Upper lobe of left lung (tissue), 6 donors: ENCODE data around the gene CATSPERE. TPM values are rescaled to one million over a fixed set of nuclear protein-coding genes. Genes with fewer than 3 reads are reported as not detected.
"Not testable (repeated sequence)": the region's sequence is repeated elsewhere in the genome, so short reads cannot be mapped to it uniquely, and the experiment has no call there.

ENCODE experiments used
- ATAC-seq, 2 donors: fragments of 200-7000 bp; cut with Tn5 transposase; one replicate each; pipeline ENCODE4 v1.9.1; 2022; ENCODE audit warnings: mild to moderate bottlenecking in 2 of 2, moderate library complexity in 2 of 2; ENCODE audit not compliant: low FRiP score in 2 of 2
- DNase-seq, 2 donors: peaks; one replicate each; pipeline ENCODE4 v3.0.0-alpha.2; 2019 to 2020
- H3K27ac ChIP-seq, 4 donors: fragments of 200-600 bp; sonication (generic); one replicate each; pipeline ENCODE4 v1.5.1; 2016 to 2019
- H3K27me3 ChIP-seq, 4 donors: fragments of 200-600 bp; sonication (generic); one replicate each; pipeline ENCODE4 v1.5.1; 2017 to 2019
- H3K36me3 ChIP-seq, 4 donors: fragments of 200-600 bp; sonication (generic); one replicate each; pipeline ENCODE4 v1.5.1; 2016 to 2019
- H3K4me1 ChIP-seq, 4 donors: fragments of 200-600 bp; sonication (generic); one replicate each; pipeline ENCODE4 v1.5.1; 2018 to 2019
- H3K4me3 ChIP-seq, 4 donors: fragments of 200-600 bp; sonication (generic); one replicate each; pipeline ENCODE4 v1.5.1; 2017 to 2019; ENCODE audit warnings: mild to moderate bottlenecking in 2 of 4, moderate library complexity in 1 of 4
- H3K9me3 ChIP-seq, 4 donors: fragments of 200-600 bp; sonication (generic); one replicate each; pipeline ENCODE4 v1.5.1; 2018 to 2019
- CTCF ChIP-seq, 6 experiments: fragments of 450-650 bp in 4 of 6; fragments of 200-600 bp in 2 of 6; sonication (generic) in 2 of 6; IDR thresholded peaks; one replicate each; pipeline ENCODE4 v1.5.1; 2016 to 2019; ENCODE audit warnings: antibody characterized with exemption in 6 of 6
- EP300 ChIP-seq, 4 donors: sonication (generic); formaldehyde crosslinking; IDR thresholded peaks; one replicate each; pipeline ENCODE4 v1.5.1; 2017; ENCODE audit warnings: antibody characterized with exemption in 4 of 4, control low read depth in 2 of 4
- POLR2A ChIP-seq, 4 donors: fragments of 450-650 bp; IDR thresholded peaks; one replicate each; pipeline ENCODE4 v1.5.1; 2016 to 2017; ENCODE audit warnings: antibody characterized with exemption in 4 of 4, mild to moderate bottlenecking in 2 of 4
- POLR2AphosphoS5 ChIP-seq, 2 donors: sonication (generic); formaldehyde crosslinking; IDR thresholded peaks; one replicate each; pipeline ENCODE4 v1.5.1; 2017; ENCODE audit warnings: antibody characterized with exemption in 2 of 2
- WGBS, 2 donors: methylation state at CpG; one replicate each; pipeline ENCODE4 v1.1.5; 2017 to 2018; 5-methylcytosine and 5-hydroxymethylcytosine counted together
- total RNA-seq, 6 donors: library from RNA; depleted of rRNA in 4 of 6; stranded (reverse); fragments of >200 nt in 4 of 6; gene quantifications; one replicate each; pipeline versions ENCODE4 v1.1.0 to v1.2.1, GENCODE V29; 2016 to 2021
- donor health status: DM: no; HTN: no; CAD: no; lungs with moderate emphysema.
- donor health status: DM: no; HTN: yes; CAD: no; lungs with severe emphysema.

Gene CATSPERE
- total RNA-seq, 6 donors from 2014 or later: 0.91 to 2.4 (median 1.4) TPM; not detected in 1

DNA sequence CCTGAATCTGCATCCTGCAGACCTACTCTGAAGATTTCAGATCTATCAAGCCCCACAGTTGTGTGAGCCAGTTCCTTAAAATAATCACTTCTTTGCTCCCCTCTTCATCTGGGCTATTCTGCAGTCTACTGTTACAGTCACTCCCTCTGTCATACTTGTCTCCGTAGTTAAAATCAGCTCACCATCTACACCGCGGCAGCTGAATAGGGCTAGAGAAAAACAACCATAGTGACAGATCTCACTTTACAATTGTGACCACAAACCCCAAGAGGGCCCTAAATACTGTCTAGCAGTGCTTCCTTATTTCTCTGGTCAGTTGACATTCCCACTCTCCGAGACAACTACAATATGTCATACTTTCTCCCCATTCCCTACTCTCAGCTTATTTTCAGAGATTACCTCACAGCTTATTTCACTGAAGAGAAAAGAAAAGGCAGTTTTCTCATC lies 204.7 kb downstream of the CATSPERE start:
- Histone ChIP-seq H3K9me3 (no peaks in the 10 kb centered on the region), H3K27ac (peak overlapping the region in 1 of 4 donors; percentile 19), H3K27me3 (no peaks in the 10 kb centered on the region), H3K4me3 (no peak overlapping the region), H3K4me1 (peaks cover 17 to 41% (median 24%) of the 10 kb centered on the region in 4 donors), H3K36me3 (no peaks in the 10 kb centered on the region)
- TF ChIP-seq POLR2A (IDR thresholded peaks at IDR 0.05) (peak in 1 of 4 donors; percentile 30), POLR2AphosphoS5 (IDR thresholded peaks at IDR 0.05) (no peak)
- WGBS, 2 donors: 36 to 61% methylated on average over 4 of the region's 4 CpGs
- ATAC-seq (peak in 1 of 2 donors; percentile 80), DNase-seq (no peak)

DNA sequence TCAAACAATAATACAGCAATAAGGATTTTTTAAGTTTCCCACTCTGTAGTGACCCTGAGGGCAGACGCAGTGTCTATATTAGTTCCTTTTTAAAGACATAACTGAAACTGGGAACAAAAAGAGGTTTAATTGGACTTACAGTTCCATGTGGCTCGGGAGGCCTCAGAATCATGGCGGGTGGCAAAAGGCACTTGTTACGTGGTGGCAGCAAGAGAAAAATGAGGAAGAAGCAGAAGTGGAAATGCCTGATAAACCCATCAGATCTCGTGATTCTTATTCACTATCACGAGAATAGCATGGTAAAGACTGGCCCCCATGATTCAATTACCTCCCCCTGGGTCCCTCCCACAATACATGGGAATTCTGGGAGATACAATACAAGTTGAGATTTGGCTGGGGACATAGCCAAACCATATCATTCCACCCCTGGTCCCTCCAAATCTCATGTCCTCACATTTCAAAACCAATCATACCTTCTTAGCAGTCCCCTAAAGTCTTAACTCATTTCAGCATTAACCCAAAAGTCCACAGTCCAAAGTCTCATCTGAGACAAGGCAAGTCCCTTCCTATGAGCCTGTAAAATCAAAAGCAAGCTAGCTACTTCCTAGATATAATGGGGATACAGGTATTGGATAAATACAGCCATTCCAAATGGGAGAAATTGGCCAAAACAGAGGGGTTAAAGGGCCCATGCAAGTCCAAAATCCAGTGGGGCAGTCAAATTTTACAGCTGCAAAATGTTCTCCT lies 205.8 kb downstream of the CATSPERE start:
- H3K4me3 ChIP-seq, ATAC-seq, H3K27ac ChIP-seq, DNase-seq, H3K36me3 ChIP-seq, H3K9me3 ChIP-seq, H3K27me3 ChIP-seq: not testable (repeated sequence)
- 83 to 88% methylated on average over 6 of the region's 6 CpGs for WGBS, 2 donors
- peaks cover 17 to 41% (median 24%) of the 10 kb centered on the region in 4 donors for H3K4me1 ChIP-seq

GRCh38 chr1:244667797-244668196 lies 206.7 kb downstream of the CATSPERE start:
- DNase-seq (no peak), ATAC-seq (no peak)
- no peaks in the 10 kb centered on the region for H3K36me3 ChIP-seq
- no peak overlapping the region for H3K27ac ChIP-seq
- H3K27me3 ChIP-seq: no peaks in the 10 kb centered on the region
- TF ChIP-seq CTCF (IDR thresholded peaks at IDR 0.05) (no peak), EP300 (IDR thresholded peaks at IDR 0.05) (no peak), POLR2A (IDR thresholded peaks at IDR 0.05) (no peak), POLR2AphosphoS5 (IDR thresholded peaks at IDR 0.05) (no peak)
- H3K9me3 ChIP-seq: no peaks in the 10 kb centered on the region
- H3K4me3 ChIP-seq: no peak overlapping the region
- peaks cover 17 to 32% (median 24%) of the 10 kb centered on the region in 4 donors for H3K4me1 ChIP-seq
- 92 to 100% methylated on average over 2 of the region's 2 CpGs for WGBS, 2 donors

DNA sequence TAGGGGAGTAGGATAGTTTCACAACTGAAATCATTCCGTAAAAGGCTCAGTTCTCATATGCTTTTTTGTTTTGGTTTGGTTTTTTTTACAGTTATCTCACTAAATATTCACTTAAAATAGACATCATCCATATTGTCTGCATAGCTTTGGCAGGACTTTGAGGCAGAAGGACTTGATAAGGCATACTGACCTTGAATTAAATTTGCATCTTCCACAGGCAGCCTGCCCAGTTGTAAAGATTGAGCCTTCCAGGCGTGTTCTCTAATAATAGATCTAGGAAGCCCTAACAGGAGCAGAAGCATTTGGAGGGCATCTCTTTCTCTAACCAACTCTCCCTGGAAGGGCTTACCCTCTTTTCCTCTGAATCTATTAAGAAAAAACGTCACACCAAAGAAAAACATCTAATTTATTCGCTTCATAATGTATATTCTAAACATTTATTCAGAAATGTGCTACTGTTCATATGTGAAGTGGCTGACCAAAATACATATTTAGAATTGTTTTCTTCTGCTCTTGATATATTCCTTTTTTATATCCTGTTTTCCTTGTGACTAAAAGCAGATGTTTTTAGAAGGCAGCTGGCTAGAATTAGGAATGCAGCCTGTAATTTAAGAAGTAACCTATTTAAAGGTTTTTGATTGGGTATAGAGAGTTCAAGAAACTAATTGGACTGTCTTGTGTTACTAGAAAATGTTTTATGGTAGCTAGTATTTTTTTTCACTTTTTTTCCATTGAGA lies 212.0 kb downstream of the CATSPERE start:
- H3K27me3 ChIP-seq: no peaks in the 10 kb centered on the region
- DNase-seq (no peak), ATAC-seq (no peak)
- no peaks in the 10 kb centered on the region for H3K36me3 ChIP-seq
- H3K4me3 ChIP-seq: no peak overlapping the region
- TF ChIP-seq EP300 (IDR thresholded peaks at IDR 0.05): no peak
- TF ChIP-seq CTCF (IDR thresholded peaks at IDR 0.05): no peak
- no peak for TF ChIP-seq POLR2A (IDR thresholded peaks at IDR 0.05)
- TF ChIP-seq POLR2AphosphoS5 (IDR thresholded peaks at IDR 0.05): no peak
- H3K27ac ChIP-seq: peak overlapping the region in 3 of 4 donors; percentile 41 to 47 (median 43)
- H3K4me1 ChIP-seq: peaks cover 0 to 11% (median under 1%) of the 10 kb centered on the region in 4 donors
- 52 to 55% methylated on average over 4 of the region's 4 CpGs for WGBS, 2 donors
- H3K9me3 ChIP-seq: no peaks in the 10 kb centered on the region

DNA sequence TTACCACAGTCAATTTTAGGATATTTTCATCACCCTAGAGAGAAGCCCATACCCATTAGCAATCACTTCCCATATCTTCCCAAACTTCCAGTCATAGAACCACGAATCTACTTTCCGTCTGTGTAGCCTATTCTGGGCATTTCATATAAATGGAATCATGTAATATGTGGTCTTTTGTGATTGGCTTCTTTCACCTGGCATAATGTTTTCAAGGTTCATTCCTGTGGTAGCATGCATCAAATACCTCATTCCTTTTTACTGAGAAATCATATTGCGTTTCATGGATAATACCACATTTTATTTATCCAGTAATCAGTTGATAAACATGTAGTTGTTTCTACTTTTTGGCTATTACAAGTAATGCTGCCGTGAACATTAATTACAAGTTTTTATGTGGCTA lies 213.4 kb downstream of the CATSPERE start:
- no peak overlapping the region for H3K4me3 ChIP-seq
- TF ChIP-seq EP300 (IDR thresholded peaks at IDR 0.05): no peak
- TF ChIP-seq POLR2A (IDR thresholded peaks at IDR 0.05): no peak
- TF ChIP-seq POLR2AphosphoS5 (IDR thresholded peaks at IDR 0.05): no peak
- no peak for TF ChIP-seq CTCF (IDR thresholded peaks at IDR 0.05)
- DNase-seq (no peak), ATAC-seq (no peak)
- H3K4me1 ChIP-seq: peaks cover 5 to 22% (median 11%) of the 10 kb centered on the region in 4 donors
- H3K36me3 ChIP-seq: no peaks in the 10 kb centered on the region
- WGBS, 2 donors: 69 to 74% methylated on average over 4 of the region's 4 CpGs
- no peak overlapping the region for H3K27ac ChIP-seq
- no peaks in the 10 kb centered on the region for H3K27me3 ChIP-seq
- no peaks in the 10 kb centered on the region for H3K9me3 ChIP-seq
